ENCODE data around the gene TEKT1. TPM values are rescaled to one million over a fixed set of nuclear protein-coding genes. Genes with fewer than 3 reads are reported as not detected.

Gene TEKT1
- total RNA-seq, 1 experiment from 2014 or later: not detected

- Histone ChIP-seq H3K27me3 (replicated peaks; ENCODE audit: insufficient read depth, low read depth, low read length, poor library complexity) (peaks cover 60% of the 10 kb centered on the region), H3K9me3 (ENCODE audit: low read depth, low read length, poor library complexity, severe bottlenecking) (no peaks in the 10 kb centered on the region), H3K27ac (ENCODE audit: low read depth, low read length, poor library complexity, severe bottlenecking) (no peak overlapping the region), H3K36me3 (ENCODE audit: insufficient read depth, low read length, poor library complexity, severe bottlenecking) (no peaks in the 10 kb centered on the region), H3K4me3 (ENCODE audit: low read depth, low read length, poor library complexity, severe bottlenecking) (no peak overlapping the region), H3K4me1 (ENCODE audit: insufficient read depth, low read length, poor library complexity, severe bottlenecking) (no peaks in the 10 kb centered on the region)
- POLR2A ChIA-PET (ENCODE audit: low non-redundant PET): no interaction called here
- no TSS peak for BruUV-seq (replicated peaks)
- CTCF ChIA-PET: no interaction called here
- no peak for DNase-seq (ENCODE audit: low spot score)
- no peak for TF ChIP-seq CTCF (conservative IDR thresholded peaks at IDR 0.05; ENCODE audit: low read depth, low read length)
- no peak for TF ChIP-seq EZH2 (IDR thresholded peaks at IDR 0.05; ENCODE audit: borderline replicate concordance, low read depth, low read length, poor library complexity, severe bottlenecking)
- intact Hi-C loops (cut with micrococcal nuclease; ENCODE audit: unreplicated experiment): no loop called here
Measured at GRCh38 chr17:6789146-6789545, 42.4 kb downstream of the TEKT1 start.

DNA sequence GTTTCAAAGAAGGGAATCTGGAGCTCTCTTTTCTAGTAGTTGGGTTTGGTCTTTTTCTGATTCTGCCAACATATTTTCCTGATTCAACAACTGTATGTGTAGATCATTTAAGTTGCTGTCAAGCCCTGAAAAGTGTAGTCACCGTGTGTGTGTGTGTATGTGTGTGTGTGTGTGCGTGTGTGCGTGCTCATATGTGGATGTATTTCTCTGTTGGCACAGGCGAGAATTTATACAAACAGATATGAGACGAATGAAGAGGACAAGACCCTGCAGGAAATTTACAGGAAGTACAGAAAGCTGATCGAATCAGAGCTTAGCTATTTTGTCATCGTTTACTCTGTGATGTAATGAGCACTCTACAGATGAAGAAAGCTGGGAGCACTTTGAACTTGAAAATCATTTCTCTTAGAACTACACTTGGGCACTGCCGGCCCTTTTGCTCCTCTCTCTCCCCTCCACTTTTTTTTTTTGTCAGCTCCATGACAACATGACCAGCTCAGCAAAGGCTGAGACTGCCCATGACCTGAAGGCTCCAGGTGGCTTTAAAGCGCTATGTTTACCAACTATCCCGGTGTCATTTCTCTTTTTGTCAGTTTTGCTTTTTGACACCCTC is 44.3 kb downstream of the TEKT1 start:
- POLR2A ChIA-PET (ENCODE audit: low non-redundant PET): interaction anchor here (0.6 to 0.7 kb wide), 2 partner anchors 156 to 1027 kb away, joined by 6 to 8 read pairs; no protein-coding TSS in a partner anchor

GRCh38 chr17:6786618-6787017 is 44.9 kb downstream of the TEKT1 start:
- ChIA-PET POLR2A (ENCODE audit: low non-redundant PET) (no interaction called here), CTCF (interaction anchor here (0.7 kb wide), 1 partner anchor 127 kb away, joined by 3 read pairs; no protein-coding TSS in a partner anchor)
- BruUV-seq (replicated peaks): no TSS peak
- H3K36me3 ChIP-seq (ENCODE audit: insufficient read depth, low read length, poor library complexity, severe bottlenecking): no peaks in the 10 kb centered on the region
- intact Hi-C loops (cut with micrococcal nuclease; ENCODE audit: unreplicated experiment): no loop called here
- no peak overlapping the region for H3K4me3 ChIP-seq (ENCODE audit: low read depth, low read length, poor library complexity, severe bottlenecking)
- peaks cover 80% of the 10 kb centered on the region for H3K27me3 ChIP-seq (replicated peaks; ENCODE audit: insufficient read depth, low read depth, low read length, poor library complexity)
- TF ChIP-seq CTCF (conservative IDR thresholded peaks at IDR 0.05; ENCODE audit: low read depth, low read length) (no peak), EZH2 (IDR thresholded peaks at IDR 0.05; ENCODE audit: borderline replicate concordance, low read depth, low read length, poor library complexity, severe bottlenecking) (no peak)
- no peaks in the 10 kb centered on the region for H3K9me3 ChIP-seq (ENCODE audit: low read depth, low read length, poor library complexity, severe bottlenecking)
- DNase-seq (ENCODE audit: low spot score): peak; percentile 16
- H3K4me1 ChIP-seq (ENCODE audit: insufficient read depth, low read length, poor library complexity, severe bottlenecking): no peaks in the 10 kb centered on the region
- no peak overlapping the region for H3K27ac ChIP-seq (ENCODE audit: low read depth, low read length, poor library complexity, severe bottlenecking)

More for the DNA sequence above, 44.3 kb downstream of the TEKT1 start:
- no peak for TF ChIP-seq EZH2 (IDR thresholded peaks at IDR 0.05; ENCODE audit: borderline replicate concordance, low read depth, low read length, poor library complexity, severe bottlenecking)
- no peak for TF ChIP-seq CTCF (conservative IDR thresholded peaks at IDR 0.05; ENCODE audit: low read depth, low read length)
- Histone ChIP-seq H3K9me3 (ENCODE audit: low read depth, low read length, poor library complexity, severe bottlenecking) (no peaks in the 10 kb centered on the region), H3K4me3 (ENCODE audit: low read depth, low read length, poor library complexity, severe bottlenecking) (no peak overlapping the region), H3K27ac (ENCODE audit: low read depth, low read length, poor library complexity, severe bottlenecking) (no peak overlapping the region), H3K36me3 (ENCODE audit: insufficient read depth, low read length, poor library complexity, severe bottlenecking) (no peaks in the 10 kb centered on the region), H3K4me1 (ENCODE audit: insufficient read depth, low read length, poor library complexity, severe bottlenecking) (no peaks in the 10 kb centered on the region), H3K27me3 (replicated peaks; ENCODE audit: insufficient read depth, low read depth, low read length, poor library complexity) (peaks cover 76% of the 10 kb centered on the region)
- no TSS peak for BruUV-seq (replicated peaks)
- intact Hi-C loops (cut with micrococcal nuclease; ENCODE audit: unreplicated experiment): no loop called here
- DNase-seq (ENCODE audit: low spot score): no peak
- CTCF ChIA-PET: interaction anchor here (0.7 kb wide), 1 partner anchor 127 kb away, joined by 3 read pairs; no protein-coding TSS in a partner anchor

Measured in A673 (cell line).